Sigmoid colon (tissue), 4 donors: ENCODE data around the gene MTCP1.

Experiments used
- CTCF ChIP-seq, 4 experiments: fragments of 450-650 bp in 3 of 4; fragments of 200-600 bp in 1 of 4; IDR thresholded peaks; one replicate each; pipeline ENCODE4 v1.5.1; 2016 to 2019; ENCODE audit warnings: antibody characterized with exemption in 4 of 4, mild to moderate bottlenecking in 3 of 4, moderate library complexity in 2 of 4
- POLR2A ChIP-seq, 2 donors: fragments of 450-650 bp; IDR thresholded peaks; one replicate each; pipeline ENCODE4 v1.6.1; 2016; ENCODE audit warnings: antibody characterized with exemption in 2 of 2, mild to moderate bottlenecking in 2 of 2, moderate library complexity in 2 of 2
- POLR2AphosphoS5 ChIP-seq, 4 donors: sonication (generic); formaldehyde crosslinking; IDR thresholded peaks; one replicate each; pipeline ENCODE4 v1.6.1; 2017; ENCODE audit warnings: antibody characterized with exemption in 4 of 4

- TF ChIP-seq CTCF (IDR thresholded peaks at IDR 0.05) (no peak), POLR2A (IDR thresholded peaks at IDR 0.05) (no peak), POLR2AphosphoS5 (IDR thresholded peaks at IDR 0.05) (no peak)
Measured at GRCh38 chrX:155028129-155028528, 42.8 kb downstream of the MTCP1 start.
